Measurements from ENCODE around the gene ZNF638. TPM values are rescaled to one million over a fixed set of nuclear protein-coding genes. Genes with fewer than 3 reads are reported as not detected.

Gene ZNF638
- total and polyA plus RNA-seq, 2 donors (not counting 3 experiments of a cell fraction or from before 2014, with no cell fraction given), result 36.4 to 111 TPM

DNA sequence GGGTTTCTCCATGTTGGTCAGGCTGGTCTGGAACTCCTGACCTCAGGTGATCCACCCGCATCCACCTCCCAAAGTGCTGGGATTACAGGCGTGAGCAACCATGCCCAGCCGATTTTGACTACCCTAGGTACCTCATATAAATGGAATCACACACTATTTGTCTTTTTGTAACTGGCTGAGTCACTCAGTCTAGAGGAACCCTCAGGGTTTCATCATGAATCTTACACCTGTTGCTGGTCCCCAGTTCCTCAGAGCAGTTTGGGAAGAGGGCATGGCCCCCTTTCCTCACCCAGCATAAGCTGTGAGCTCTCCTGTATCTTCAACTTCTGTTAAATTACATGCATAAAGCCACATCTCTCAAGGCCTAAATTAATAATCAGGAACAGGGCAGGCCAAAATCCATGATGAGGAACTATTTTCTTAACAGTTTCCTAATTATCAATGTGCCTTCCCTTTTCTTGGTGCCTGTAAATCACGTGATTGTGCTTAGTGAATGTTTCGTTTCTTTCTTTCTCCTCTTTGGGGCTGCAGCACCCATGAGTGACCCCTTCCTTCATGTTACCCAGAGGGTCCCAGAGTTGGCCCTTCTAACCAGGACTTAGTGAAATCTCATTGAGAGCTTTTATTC, 142.6 kb downstream of the ZNF638 start:
- H3K27me3 ChIP-seq (ENCODE audit: control insufficient read depth in 2 of 2, insufficient read depth in 2 of 2, low read length in 2 of 2), result no peaks in the 10 kb centered on the region
- intact Hi-C loops (cut with micrococcal nuclease), result no loop called here

More for the DNA sequence above, 142.6 kb downstream of the ZNF638 start:
- no peak for DNase-seq (ENCODE audit: low read depth, low spot score)
- FAIRE-seq, result no peak
- Histone ChIP-seq H3K4me1 (ENCODE audit: control insufficient read depth, extremely low read depth, insufficient read depth, low read length) (peaks cover 15% of the 10 kb centered on the region), H3K27ac (ENCODE audit: insufficient read depth, low read depth, low read length) (no peak overlapping the region), H4K20me1 (replicated peaks; ENCODE audit: control insufficient read depth, extremely low read depth, insufficient read depth, low read length) (no peaks in the 10 kb centered on the region), H3K4me3 (replicated peaks in 1 of 3; ENCODE audit: insufficient read depth in 1 of 3, low read depth in 1 of 3, low read length in 3 of 3) (no peak overlapping the region), H3K9me3 (replicated peaks; ENCODE audit: control insufficient read depth, insufficient read depth, low read length) (no peaks in the 10 kb centered on the region), H3K36me3 (ENCODE audit: control insufficient read depth in 2 of 2, extremely low read depth in 1 of 2, insufficient read depth in 2 of 2, low read length in 2 of 2) (peaks cover 0 to 7% of the 10 kb centered on the region in 2 experiments), H3K4me2 (ENCODE audit: insufficient read depth, low read length) (peak overlapping the region; percentile 3), H3K9ac (replicated peaks; ENCODE audit: extremely low read depth, insufficient read depth, low read length) (no peak overlapping the region), H2AFZ (ENCODE audit: low read depth, low read length) (no peak overlapping the region), H3K9me1 (replicated peaks; ENCODE audit: control insufficient read depth, extremely low read depth, insufficient read depth, low read length) (no peaks in the 10 kb centered on the region), H3K79me2 (ENCODE audit: control insufficient read depth, insufficient read depth, low read length) (no peaks in the 10 kb centered on the region)
- TF ChIP-seq, protein P1, sequence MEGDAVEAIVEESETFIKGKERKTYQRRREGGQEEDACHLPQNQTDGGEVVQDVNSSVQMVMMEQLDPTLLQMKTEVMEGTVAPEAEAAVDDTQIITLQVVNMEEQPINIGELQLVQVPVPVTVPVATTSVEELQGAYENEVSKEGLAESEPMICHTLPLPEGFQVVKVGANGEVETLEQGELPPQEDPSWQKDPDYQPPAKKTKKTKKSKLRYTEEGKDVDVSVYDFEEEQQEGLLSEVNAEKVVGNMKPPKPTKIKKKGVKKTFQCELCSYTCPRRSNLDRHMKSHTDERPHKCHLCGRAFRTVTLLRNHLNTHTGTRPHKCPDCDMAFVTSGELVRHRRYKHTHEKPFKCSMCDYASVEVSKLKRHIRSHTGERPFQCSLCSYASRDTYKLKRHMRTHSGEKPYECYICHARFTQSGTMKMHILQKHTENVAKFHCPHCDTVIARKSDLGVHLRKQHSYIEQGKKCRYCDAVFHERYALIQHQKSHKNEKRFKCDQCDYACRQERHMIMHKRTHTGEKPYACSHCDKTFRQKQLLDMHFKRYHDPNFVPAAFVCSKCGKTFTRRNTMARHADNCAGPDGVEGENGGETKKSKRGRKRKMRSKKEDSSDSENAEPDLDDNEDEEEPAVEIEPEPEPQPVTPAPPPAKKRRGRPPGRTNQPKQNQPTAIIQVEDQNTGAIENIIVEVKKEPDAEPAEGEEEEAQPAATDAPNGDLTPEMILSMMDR (IDR thresholded peaks at IDR 0.05; ENCODE audit: extremely low read depth in 1 of 2, insufficient read depth in 1 of 2, low read depth in 1 of 2, low read length in 2 of 2), result no peak
- TF ChIP-seq FOS (IDR thresholded peaks at IDR 0.05; ENCODE audit: borderline replicate concordance, insufficient read depth, low read length), result no peak
- TF ChIP-seq EZH2 (IDR thresholded peaks at IDR 0.05; ENCODE audit: borderline replicate concordance, low read depth, low read length, severe bottlenecking), result no peak
- TF ChIP-seq, protein P2, sequence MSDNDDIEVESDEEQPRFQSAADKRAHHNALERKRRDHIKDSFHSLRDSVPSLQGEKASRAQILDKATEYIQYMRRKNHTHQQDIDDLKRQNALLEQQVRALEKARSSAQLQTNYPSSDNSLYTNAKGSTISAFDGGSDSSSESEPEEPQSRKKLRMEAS (IDR thresholded peaks at IDR 0.05; ENCODE audit: insufficient read depth, insufficient read length), result no peak
- no peak for TF ChIP-seq JUN (IDR thresholded peaks at IDR 0.05; ENCODE audit: borderline replicate concordance, insufficient read depth, insufficient read length, low read depth)
- TF ChIP-seq MYC (IDR thresholded peaks at IDR 0.05; ENCODE audit: low read depth, low read length), result no peak
- TF ChIP-seq GATA2 (IDR thresholded peaks at IDR 0.05; ENCODE audit: insufficient read depth, insufficient read length, low read depth, low read length), result no peak
- no peak for TF ChIP-seq POLR2A (IDR thresholded peaks at IDR 0.05; ENCODE audit: low read depth, low read length)
- no peak for TF ChIP-seq POLR2AphosphoS5 (IDR thresholded peaks at IDR 0.05; ENCODE audit: insufficient read depth, low read depth, low read length)
- dilution Hi-C loops (cut with MboI; ENCODE audit: extremely low pct_ligation_motif_present, low sequenced_read_pairs), result no loop called here
- ChIA-PET POLR2A (no interaction called here), CTCF (interaction anchor here (0.6 to 1.9 kb wide), 5 partner anchors 13 to 1747 kb away, joined by 3 to 11 read pairs (median 3); no protein-coding TSS in a partner anchor)
- no TSS peak for BruUV-seq (replicated peaks)

All from endothelial cell of umbilical vein (primary cell).